ENCODE measurements around the gene AGPAT2. TPM values are rescaled to one million over a fixed set of nuclear protein-coding genes. Genes with fewer than 3 reads are reported as not detected.

AGPAT2 gene
- total and polyA plus RNA-seq, 2 donors = 9.8 to 78.9 TPM

- H3K4me1 ChIP-seq (ENCODE audit: insufficient read depth) = no peaks in the 10 kb centered on the region
- no peak overlapping the region for H3K27ac ChIP-seq (ENCODE audit: low read depth)
- 82% methylated on average over 26 of the region's 26 CpGs for WGBS
- DNase-seq (ENCODE audit: extremely low spot score) = no peak
- H3K4me3 ChIP-seq (ENCODE audit: low read depth, low read length) = no peak overlapping the region
- no peaks in the 10 kb centered on the region for H3K36me3 ChIP-seq (ENCODE audit: insufficient read depth)
These were observed 13.1 kb downstream of the AGPAT2 start for GRCh38 chr9:136673975-136674785.

- 81% methylated on average over 35 of the region's 35 CpGs for WGBS
- Histone ChIP-seq H3K36me3 (ENCODE audit: insufficient read depth) (no peaks in the 10 kb centered on the region), H3K27ac (ENCODE audit: low read depth) (no peak overlapping the region), H3K4me3 (ENCODE audit: low read depth, low read length) (no peak overlapping the region), H3K4me1 (ENCODE audit: insufficient read depth) (no peaks in the 10 kb centered on the region)
- no peak for DNase-seq (ENCODE audit: extremely low spot score)
These were observed 13.9 kb downstream of the AGPAT2 start for GRCh38 chr9:136673088-136673974.

- DNase-seq (ENCODE audit: extremely low spot score) = no peak
- no peaks in the 10 kb centered on the region for H3K36me3 ChIP-seq (ENCODE audit: insufficient read depth)
- no peak overlapping the region for H3K27ac ChIP-seq (ENCODE audit: low read depth)
- H3K4me3 ChIP-seq (ENCODE audit: low read depth, low read length) = no peak overlapping the region
- 70% methylated on average over 14 of the region's 14 CpGs for WGBS
- H3K4me1 ChIP-seq (ENCODE audit: insufficient read depth) = no peaks in the 10 kb centered on the region
These were observed 14.7 kb downstream of the AGPAT2 start for GRCh38 chr9:136672431-136673087.

DNA sequence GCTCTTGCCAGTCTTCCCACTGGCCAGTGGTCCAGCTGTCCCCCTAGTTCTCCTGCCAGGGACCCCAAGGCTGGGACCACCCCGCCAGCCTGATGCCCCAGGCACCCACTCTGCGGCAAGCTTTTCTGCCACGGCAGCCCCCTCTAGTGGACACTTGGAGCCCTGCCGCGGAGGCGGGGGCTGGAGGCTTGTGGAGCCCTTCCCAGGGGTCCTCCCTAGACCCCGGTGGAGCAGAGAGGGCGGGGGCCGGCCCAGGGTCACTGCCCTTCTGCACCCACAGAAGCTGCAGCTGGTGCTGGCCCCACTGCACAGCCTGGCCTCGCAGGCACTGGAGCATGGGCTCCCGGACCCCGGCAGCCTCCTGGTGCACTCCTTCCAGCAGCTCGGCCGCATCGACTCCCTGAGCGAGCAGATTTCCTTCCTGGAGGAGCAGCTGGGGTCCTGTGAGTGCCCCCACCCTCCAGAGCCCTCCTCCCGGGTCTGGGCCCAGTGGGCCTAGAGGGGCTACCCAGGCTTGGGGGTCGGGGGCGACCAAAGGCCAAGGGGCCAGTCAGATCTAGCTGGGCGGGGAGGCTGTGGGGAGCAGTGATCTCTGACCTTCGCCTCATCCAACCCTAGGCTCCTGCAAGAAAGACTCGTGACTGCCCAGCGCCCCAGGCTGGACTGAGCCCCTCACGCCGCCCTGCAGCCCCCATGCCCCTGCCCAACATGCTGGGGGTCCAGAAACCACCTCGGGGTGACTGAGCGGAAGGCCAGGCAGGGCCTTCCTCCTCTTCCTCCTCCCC is 15.4 kb downstream of the AGPAT2 start:
- DNase-seq (ENCODE audit: extremely low spot score) = no peak
- no peaks in the 10 kb centered on the region for H3K36me3 ChIP-seq (ENCODE audit: insufficient read depth)
- no peak overlapping the region for H3K27ac ChIP-seq (ENCODE audit: low read depth)
- H3K4me3 ChIP-seq (ENCODE audit: low read depth, low read length) = no peak overlapping the region
- 53% methylated on average over 27 of the region's 27 CpGs for WGBS
- H3K4me1 ChIP-seq (ENCODE audit: insufficient read depth) = no peaks in the 10 kb centered on the region

GRCh38 chr9:136671254-136671614 is 16.0 kb downstream of the AGPAT2 start:
- H3K4me3 ChIP-seq (ENCODE audit: low read depth, low read length) = no peak overlapping the region
- H3K4me1 ChIP-seq (ENCODE audit: insufficient read depth) = no peaks in the 10 kb centered on the region
- no peak for DNase-seq (ENCODE audit: extremely low spot score)
- WGBS = 49% methylated on average over 12 of the region's 12 CpGs
- H3K27ac ChIP-seq (ENCODE audit: low read depth) = no peak overlapping the region
- H3K36me3 ChIP-seq (ENCODE audit: insufficient read depth) = no peaks in the 10 kb centered on the region

- WGBS = 73% methylated on average over 36 of the region's 36 CpGs
- Histone ChIP-seq H3K36me3 (ENCODE audit: insufficient read depth) (no peaks in the 10 kb centered on the region), H3K4me3 (ENCODE audit: low read depth, low read length) (no peak overlapping the region), H3K4me1 (ENCODE audit: insufficient read depth) (no peaks in the 10 kb centered on the region), H3K27ac (ENCODE audit: low read depth) (no peak overlapping the region)
- DNase-seq (ENCODE audit: extremely low spot score) = no peak
These were observed 16.5 kb downstream of the AGPAT2 start for GRCh38 chr9:136670576-136671253.

DNA sequence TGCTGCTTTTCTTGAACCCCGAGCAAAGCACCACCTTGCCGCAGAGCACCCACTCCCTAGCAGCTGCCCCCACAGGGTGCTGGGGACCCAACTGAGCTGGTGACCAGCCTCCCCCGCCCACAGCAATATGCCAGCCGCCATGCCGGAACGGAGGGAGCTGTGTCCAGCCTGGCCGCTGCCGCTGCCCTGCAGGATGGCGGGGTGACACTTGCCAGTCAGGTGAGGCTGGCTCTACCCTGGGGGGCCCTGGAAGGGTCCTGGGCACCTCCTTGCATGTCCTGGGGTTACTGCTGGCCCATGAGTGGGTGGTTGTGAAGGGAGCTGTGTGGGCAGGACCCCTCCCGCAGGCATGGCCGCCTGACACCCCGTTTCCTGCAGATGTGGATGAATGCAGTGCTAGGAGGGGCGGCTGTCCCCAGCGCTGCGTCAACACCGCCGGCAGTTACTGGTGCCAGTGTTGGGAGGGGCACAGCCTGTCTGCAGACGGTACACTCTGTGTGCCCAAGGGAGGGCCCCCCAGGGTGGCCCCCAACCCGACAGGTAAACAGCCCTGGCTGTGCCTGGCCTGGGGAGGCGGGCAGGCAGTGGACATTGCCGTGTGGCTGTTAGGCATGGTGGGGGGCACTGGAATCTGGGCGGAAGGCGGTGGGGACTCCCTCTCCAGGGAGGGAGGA is 17.3 kb downstream of the AGPAT2 start:
- WGBS = 64% methylated on average over 23 of the region's 23 CpGs
- H3K4me3 ChIP-seq (ENCODE audit: low read depth, low read length) = no peak overlapping the region
- no peak for DNase-seq (ENCODE audit: extremely low spot score)
- no peaks in the 10 kb centered on the region for H3K4me1 ChIP-seq (ENCODE audit: insufficient read depth)
- no peak overlapping the region for H3K27ac ChIP-seq (ENCODE audit: low read depth)
- H3K36me3 ChIP-seq (ENCODE audit: insufficient read depth) = no peaks in the 10 kb centered on the region

- H3K27ac ChIP-seq (ENCODE audit: low read depth) = no peak overlapping the region
- no peak for DNase-seq (ENCODE audit: extremely low spot score)
- no peak overlapping the region for H3K4me3 ChIP-seq (ENCODE audit: low read depth, low read length)
- H3K4me1 ChIP-seq (ENCODE audit: insufficient read depth) = no peaks in the 10 kb centered on the region
- no peaks in the 10 kb centered on the region for H3K36me3 ChIP-seq (ENCODE audit: insufficient read depth)
- WGBS = 73% methylated on average over 23 of the region's 23 CpGs
These were observed 18.1 kb downstream of the AGPAT2 start for GRCh38 chr9:136668983-136669790.

- Histone ChIP-seq H3K36me3 (ENCODE audit: insufficient read depth) (no peaks in the 10 kb centered on the region), H3K4me3 (ENCODE audit: low read depth, low read length) (no peak overlapping the region), H3K27ac (ENCODE audit: low read depth) (no peak overlapping the region), H3K4me1 (ENCODE audit: insufficient read depth) (no peaks in the 10 kb centered on the region)
- 67% methylated on average over 40 of the region's 40 CpGs for WGBS
- no peak for DNase-seq (ENCODE audit: extremely low spot score)
These were observed 19.1 kb downstream of the AGPAT2 start for GRCh38 chr9:136667940-136668760.

- no peak overlapping the region for H3K27ac ChIP-seq (ENCODE audit: low read depth)
- H3K36me3 ChIP-seq (ENCODE audit: insufficient read depth) = no peaks in the 10 kb centered on the region
These were observed 19.9 kb downstream of the AGPAT2 start for GRCh38 chr9:136667214-136667939.

More at GRCh38 chr9:136667214-136667939, 19.9 kb downstream of the AGPAT2 start:
- Histone ChIP-seq H3K4me1 (ENCODE audit: insufficient read depth) (no peaks in the 10 kb centered on the region), H3K4me3 (ENCODE audit: low read depth, low read length) (peak overlapping the region; percentile 65)
- DNase-seq (ENCODE audit: extremely low spot score) = no peak
- 69% methylated on average over 21 of the region's 21 CpGs for WGBS
